Activated T-helper 1 cell treated with anti-CD3 and anti-CD28 coated beads, Interleukin-12 subunit alpha, Interleukin-12 subunit beta, Interleukin-2, Interleukin-4 antibody, amounts not matched to agents 30 ng/mL and 10 ng/mL and 1 ng/mL, durations not matched to agents 14 hours and 24 hours and 36 hours (primary cell): ENCODE measurements around the gene SET. TPM values are rescaled to one million over a fixed set of nuclear protein-coding genes. Genes with fewer than 3 reads are reported as not detected.

Experiments used
- DNase-seq: peaks from one replicate; pipeline ENCODE4 v3.0.0; 2021; ENCODE audit warnings: low spot score
- H3K27ac Mint-ChIP-seq: one replicate; pipeline ENCODE4 v1.8.0; 2021; ENCODE audit warnings: mild to moderate bottlenecking, mixed read lengths
- H3K27me3 Mint-ChIP-seq: one replicate; pipeline ENCODE4 v1.8.0; 2022; ENCODE audit warnings: mild to moderate bottlenecking, moderate library complexity, mixed read lengths; ENCODE audit not compliant: insufficient read depth
- H3K36me3 Mint-ChIP-seq: one replicate; pipeline ENCODE4 v1.8.0; 2021; ENCODE audit warnings: low read depth, mixed read lengths
- H3K4me1 Mint-ChIP-seq: one replicate; pipeline ENCODE4 v1.8.0; 2021; ENCODE audit warnings: low read depth, mixed read lengths
- H3K4me3 Mint-ChIP-seq: one replicate; pipeline ENCODE4 v1.8.0; 2021; ENCODE audit warnings: mild to moderate bottlenecking, moderate library complexity, mixed read lengths
- H3K9me3 Mint-ChIP-seq: one replicate; pipeline ENCODE4 v1.8.0; 2021; ENCODE audit warnings: mixed read lengths
- intact Hi-C: fragments of 100-400 bp; cut with micrococcal nuclease; formaldehyde crosslinking; loops from one replicate; pipeline ENCODE4 v1.15.1; 2024
- total RNA-seq: library from RNA; stranded (reverse); gene quantifications from 2 replicates; pipeline ENCODE4 v1.2.3, GENCODE V29; 2022

Gene SET
- total RNA-seq, 1 donor from 2014 or later = 775 TPM

GRCh38 chr9:128669786-128670185, 19.2 kb upstream of the SET start:
- Mint-ChIP-seq H3K4me3 (no peak overlapping the region), H3K27me3 (no peaks in the 10 kb centered on the region), H3K4me1 (no peaks in the 10 kb centered on the region), H3K27ac (no peak overlapping the region), H3K9me3 (no peaks in the 10 kb centered on the region), H3K36me3 (no peaks in the 10 kb centered on the region)
- intact Hi-C loops = no loop called here
- DNase-seq = no peak

GRCh38 chr9:128675382-128675781, 13.6 kb upstream of the SET start:
- Mint-ChIP-seq H3K27ac (no peak overlapping the region), H3K9me3 (no peaks in the 10 kb centered on the region), H3K4me3 (no peak overlapping the region), H3K36me3 (no peaks in the 10 kb centered on the region), H3K27me3 (no peaks in the 10 kb centered on the region), H3K4me1 (no peaks in the 10 kb centered on the region)
- no peak for DNase-seq
- intact Hi-C loops = no loop called here

GRCh38 chr9:128677794-128678193, 11.2 kb upstream of the SET start:
- no peak for DNase-seq
- H3K4me1 Mint-ChIP-seq = no peaks in the 10 kb centered on the region
- no peaks in the 10 kb centered on the region for H3K9me3 Mint-ChIP-seq
- H3K36me3 Mint-ChIP-seq = peaks cover 4% of the 10 kb centered on the region
- H3K4me3 Mint-ChIP-seq = no peak overlapping the region
- H3K27ac Mint-ChIP-seq = no peak overlapping the region
- intact Hi-C loops = no loop called here
- no peaks in the 10 kb centered on the region for H3K27me3 Mint-ChIP-seq

DNA sequence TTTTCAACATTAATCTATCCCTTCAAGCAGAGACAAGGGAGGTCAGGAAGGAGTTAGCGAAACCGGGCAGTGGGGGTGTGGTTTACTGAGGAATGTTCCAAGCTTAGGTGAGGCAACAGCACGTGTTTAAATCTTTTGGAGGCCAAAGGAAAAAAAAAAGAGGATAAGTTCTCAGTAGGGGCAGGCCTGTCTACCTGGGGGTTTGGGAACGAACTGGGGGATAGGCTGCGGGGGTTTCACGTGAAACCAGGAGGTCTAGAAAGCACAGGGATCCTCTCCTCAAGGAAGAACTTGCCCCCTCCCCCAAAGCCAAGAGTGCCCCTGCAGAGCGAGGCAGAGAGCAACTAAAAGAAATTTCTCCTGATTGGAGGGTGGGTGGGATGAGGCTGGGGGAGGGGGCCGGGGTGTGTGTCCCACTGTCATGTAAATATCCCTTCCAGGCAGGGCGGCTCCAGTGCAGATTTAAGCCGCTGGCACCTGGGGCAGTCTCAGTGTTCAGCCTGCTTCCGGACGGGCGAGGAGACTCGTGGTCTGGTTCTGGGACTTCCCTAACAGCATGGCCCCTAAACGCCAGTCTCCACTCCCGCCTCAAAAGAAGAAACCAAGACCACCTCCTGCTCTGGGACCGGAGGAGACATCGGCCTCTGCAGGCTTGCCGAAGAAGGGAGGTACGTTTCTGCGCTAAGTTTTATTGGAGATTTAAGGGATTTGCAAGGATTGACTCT, 5.5 kb upstream of the SET start:
- no peaks in the 10 kb centered on the region for H3K9me3 Mint-ChIP-seq
- intact Hi-C loops = loop anchor here (1.0 to 2.0 kb wide), 3 partner anchors 27 to 227 kb away; partner anchors contain the start of genes DYNC2I2, ODF2 and SPTAN1
- peaks cover 11% of the 10 kb centered on the region for H3K36me3 Mint-ChIP-seq
- peak overlapping the region; percentile 96 for H3K4me3 Mint-ChIP-seq
- DNase-seq = no peak
- peaks cover 48% of the 10 kb centered on the region for H3K4me1 Mint-ChIP-seq
- H3K27me3 Mint-ChIP-seq = no peaks in the 10 kb centered on the region
- H3K27ac Mint-ChIP-seq = peak overlapping the region; percentile 96

DNA sequence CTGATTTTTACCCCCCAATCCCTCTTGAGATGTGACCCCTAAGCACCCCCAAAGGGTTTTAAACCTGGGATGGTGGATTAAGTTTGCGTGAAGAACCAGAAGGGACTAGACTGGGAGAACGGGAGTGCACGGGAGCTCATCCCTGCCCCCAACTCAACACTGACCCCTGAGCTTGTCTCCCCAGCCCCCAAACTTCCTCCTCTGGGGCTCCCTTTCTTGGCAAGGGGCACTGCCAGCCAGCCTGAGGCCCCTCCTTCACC, 5.0 kb upstream of the SET start:
- Mint-ChIP-seq H3K9me3 (no peaks in the 10 kb centered on the region), H3K4me3 (peak overlapping the region; percentile 96), H3K36me3 (peaks cover 11% of the 10 kb centered on the region), H3K27me3 (no peaks in the 10 kb centered on the region), H3K27ac (peak overlapping the region; percentile 96), H3K4me1 (peaks cover 48% of the 10 kb centered on the region)
- intact Hi-C loops = loop anchor here (1.0 to 2.0 kb wide), 3 partner anchors 28 to 227 kb away; partner anchors contain the start of genes DYNC2I2, ODF2 and SPTAN1
- no peak for DNase-seq

DNA sequence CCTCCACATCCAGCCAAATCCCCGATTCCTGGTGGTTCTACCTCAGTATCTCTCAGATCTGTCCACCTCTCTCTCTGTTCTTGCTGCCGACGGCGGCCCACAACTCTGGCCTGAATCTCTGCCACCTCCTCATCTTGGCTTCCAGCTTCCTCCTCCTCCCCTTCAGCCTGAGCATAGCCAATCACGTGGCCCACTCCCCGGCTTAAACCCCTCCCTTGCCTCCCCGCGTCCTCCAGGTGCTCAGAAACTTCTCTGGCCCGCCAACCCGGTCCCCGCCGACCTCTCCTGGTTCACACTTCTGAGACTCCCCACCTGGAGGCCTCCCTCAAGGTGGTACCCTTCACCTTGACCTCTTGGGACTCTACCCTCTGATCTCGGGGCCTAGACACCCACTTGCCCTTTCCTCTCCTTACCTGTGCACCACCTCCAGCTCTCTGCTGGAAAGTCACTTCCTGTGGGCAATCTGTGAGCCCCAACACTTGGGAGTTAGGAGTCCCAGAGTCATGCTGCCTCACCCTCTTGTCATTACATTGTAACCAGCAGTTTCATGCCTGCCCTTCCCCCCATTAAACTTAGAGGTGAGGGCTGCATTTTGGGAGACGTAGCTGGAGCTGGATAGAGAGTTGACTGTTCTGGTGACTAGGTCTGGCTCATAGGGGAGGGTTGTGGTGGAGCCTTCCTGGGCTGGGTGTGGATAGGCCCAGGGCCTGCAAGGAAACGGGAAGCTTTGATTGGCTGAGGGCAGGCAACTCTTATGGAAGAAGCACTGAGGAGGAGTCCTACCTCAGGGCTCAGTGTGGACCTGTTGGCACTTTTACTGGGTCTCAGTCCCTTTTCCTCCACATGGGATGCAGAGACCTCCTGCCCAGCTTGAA, 4.5 kb upstream of the SET start:
- peaks cover 11% of the 10 kb centered on the region for H3K36me3 Mint-ChIP-seq

DNA sequence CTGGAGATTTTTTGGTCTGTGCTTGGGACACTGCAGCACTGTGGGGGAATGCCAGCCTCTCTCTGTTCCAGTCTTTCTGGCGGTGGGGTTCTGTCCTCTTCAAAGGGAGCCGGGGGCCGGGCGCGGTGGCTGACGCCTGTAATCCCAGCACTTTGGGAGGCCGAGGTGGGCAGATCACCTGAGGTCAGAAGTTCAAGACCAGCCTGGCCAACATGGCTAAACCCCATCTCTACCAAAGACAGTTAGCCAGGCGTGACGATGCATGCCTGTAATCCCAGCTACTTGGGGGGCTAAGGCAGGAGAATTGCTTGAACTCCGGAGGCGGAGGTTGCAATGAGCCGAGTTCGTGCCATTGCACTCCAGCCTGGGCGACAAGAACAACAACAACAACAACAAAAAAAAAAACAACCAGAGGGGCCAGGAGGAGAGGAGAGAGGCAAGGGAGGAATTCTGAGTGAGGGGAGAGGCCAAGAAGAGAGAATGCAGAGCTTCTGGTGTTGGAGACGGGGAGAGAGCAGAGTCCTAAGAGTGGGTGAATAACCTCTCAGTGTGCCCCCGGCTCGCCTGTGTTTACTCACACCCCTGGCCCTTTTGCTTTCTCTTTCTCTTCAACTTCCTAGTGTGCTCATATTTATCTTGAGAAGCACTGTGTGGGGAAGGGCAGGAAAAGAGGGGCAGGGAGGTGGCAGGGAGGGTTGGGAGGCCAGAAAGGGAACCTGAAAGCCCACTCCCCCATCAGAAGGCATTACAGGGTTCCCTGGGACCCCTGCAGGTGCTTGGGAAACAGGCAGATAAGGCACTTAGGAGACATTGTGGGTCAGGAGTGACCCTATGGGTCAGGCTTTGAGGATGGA, 3.2 kb upstream of the SET start:
- Mint-ChIP-seq H3K4me1 (peaks cover 48% of the 10 kb centered on the region), H3K27ac (peak overlapping the region; percentile 96), H3K9me3 (no peaks in the 10 kb centered on the region), H3K27me3 (no peaks in the 10 kb centered on the region), H3K4me3 (peak overlapping the region; percentile 96), H3K36me3 (peaks cover 16% of the 10 kb centered on the region)
- intact Hi-C loops = loop anchor here (1.0 to 5.0 kb wide), 5 partner anchors 16 to 396 kb away; partner anchors contain the start of genes DOLK, DOLPP1, NUP188 and ODF2
- peak; percentile 46 for DNase-seq

More for the DNA sequence above, 4.5 kb upstream of the SET start:
- DNase-seq = peak; percentile 75
- Mint-ChIP-seq H3K9me3 (no peaks in the 10 kb centered on the region), H3K4me3 (peak overlapping the region; percentile 96), H3K27ac (peak overlapping the region; percentile 96), H3K4me1 (peaks cover 48% of the 10 kb centered on the region), H3K27me3 (no peaks in the 10 kb centered on the region)
- intact Hi-C loops = loop anchor here (1.0 to 5.0 kb wide), 4 partner anchors 28 to 398 kb away; partner anchors contain the start of genes DOLPP1, DYNC2I2, ODF2 and SPTAN1

GRCh38 chr9:128687453-128687852, 1.6 kb upstream of the SET start:
- H3K36me3 Mint-ChIP-seq = peaks cover 23% of the 10 kb centered on the region
- H3K4me3 Mint-ChIP-seq = peak overlapping the region; percentile 28
- H3K4me1 Mint-ChIP-seq = peaks cover 60% of the 10 kb centered on the region
- intact Hi-C loops = loop anchor here (2.0 to 5.0 kb wide), 2 partner anchors 259 to 395 kb away; partner anchors contain the start of genes DOLK, DOLPP1 and NUP188
- peak overlapping the region; percentile 42 for H3K27ac Mint-ChIP-seq
- no peak for DNase-seq
- no peaks in the 10 kb centered on the region for H3K27me3 Mint-ChIP-seq
- H3K9me3 Mint-ChIP-seq = no peaks in the 10 kb centered on the region

- peaks cover 65% of the 10 kb centered on the region for H3K4me1 Mint-ChIP-seq
- peak overlapping the region; percentile 9 for H3K4me3 Mint-ChIP-seq
- intact Hi-C loops = loop anchor here (1.0 to 5.0 kb wide), 4 partner anchors 33 to 393 kb away; partner anchors contain the start of genes DOLPP1, DYNC2I2, ENDOG and SH3GLB2
- no peak for DNase-seq
- peaks cover 33% of the 10 kb centered on the region for H3K36me3 Mint-ChIP-seq
- H3K27ac Mint-ChIP-seq = peak overlapping the region; percentile 30
- H3K9me3 Mint-ChIP-seq = no peaks in the 10 kb centered on the region
- H3K27me3 Mint-ChIP-seq = no peaks in the 10 kb centered on the region
Observed at GRCh38 chr9:128689293-128689774, 312 bp downstream of the SET start.

GRCh38 chr9:128689820-128690683, 1.0 kb downstream of the SET start:
- DNase-seq = peak; percentile 30
- H3K36me3 Mint-ChIP-seq = peaks cover 35% of the 10 kb centered on the region
- H3K27me3 Mint-ChIP-seq = no peaks in the 10 kb centered on the region
- H3K27ac Mint-ChIP-seq = peak overlapping the region; percentile 99
- peaks cover 58% of the 10 kb centered on the region for H3K4me1 Mint-ChIP-seq
- H3K9me3 Mint-ChIP-seq = no peaks in the 10 kb centered on the region
- intact Hi-C loops = loop anchor here (1.0 to 5.0 kb wide), 5 partner anchors 34 to 392 kb away; partner anchors contain the start of genes DOLPP1, DYNC2I2, ENDOG and SH3GLB2
- peak overlapping the region; percentile 99 for H3K4me3 Mint-ChIP-seq

- Mint-ChIP-seq H3K27me3 (no peaks in the 10 kb centered on the region), H3K4me3 (peak overlapping the region; percentile 99), H3K36me3 (peaks cover 38% of the 10 kb centered on the region), H3K4me1 (peaks cover 52% of the 10 kb centered on the region), H3K27ac (peak overlapping the region; percentile 99), H3K9me3 (no peaks in the 10 kb centered on the region)
- intact Hi-C loops = loop anchor here (1.0 kb wide), 1 partner anchor 34 kb away; the partner anchor contains the start of gene ZDHHC12
- no peak for DNase-seq
Observed at GRCh38 chr9:128690684-128691034, 1.6 kb downstream of the SET start.
